HPDE6-E6E7 (cell line): Measurements from ENCODE around the gene FARP2.
"Not testable (repeated sequence)": the region's sequence is repeated elsewhere in the genome, so short reads cannot be mapped to it uniquely, and the experiment has no call there.

Experiments
- DNase-seq: peaks from one replicate; pipeline ENCODE4 v3.0.0; 2011; ENCODE audit warnings: missing footprints; ENCODE audit errors: extremely low spot score

The FARP2 gene

GRCh38 chr2:241364781-241365180 is 8.7 kb downstream of the FARP2 start:
- DNase-seq: no peak

DNA sequence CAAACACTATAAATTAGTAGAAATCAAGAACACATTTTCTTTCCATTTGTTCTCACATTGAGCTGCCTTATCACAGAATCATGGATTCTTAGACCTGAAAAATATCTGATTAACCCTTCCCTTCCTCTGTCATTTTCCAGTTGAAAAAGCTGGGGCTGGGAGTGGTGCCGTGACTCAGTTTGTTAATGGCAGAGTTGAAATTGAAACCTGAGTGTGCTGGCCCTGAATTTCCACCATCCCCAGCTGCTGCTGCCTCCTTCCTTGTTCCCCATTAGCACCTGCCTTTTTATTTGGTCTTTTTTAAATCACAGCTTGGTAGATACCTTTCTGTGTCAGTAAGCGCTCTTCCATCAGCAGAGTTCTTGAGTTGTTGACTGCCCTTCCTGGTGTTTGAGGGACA is 10.6 kb downstream of the FARP2 start:
- no peak for DNase-seq

GRCh38 chr2:241368643-241369042 is 12.6 kb downstream of the FARP2 start:
- DNase-seq: no peak

DNA sequence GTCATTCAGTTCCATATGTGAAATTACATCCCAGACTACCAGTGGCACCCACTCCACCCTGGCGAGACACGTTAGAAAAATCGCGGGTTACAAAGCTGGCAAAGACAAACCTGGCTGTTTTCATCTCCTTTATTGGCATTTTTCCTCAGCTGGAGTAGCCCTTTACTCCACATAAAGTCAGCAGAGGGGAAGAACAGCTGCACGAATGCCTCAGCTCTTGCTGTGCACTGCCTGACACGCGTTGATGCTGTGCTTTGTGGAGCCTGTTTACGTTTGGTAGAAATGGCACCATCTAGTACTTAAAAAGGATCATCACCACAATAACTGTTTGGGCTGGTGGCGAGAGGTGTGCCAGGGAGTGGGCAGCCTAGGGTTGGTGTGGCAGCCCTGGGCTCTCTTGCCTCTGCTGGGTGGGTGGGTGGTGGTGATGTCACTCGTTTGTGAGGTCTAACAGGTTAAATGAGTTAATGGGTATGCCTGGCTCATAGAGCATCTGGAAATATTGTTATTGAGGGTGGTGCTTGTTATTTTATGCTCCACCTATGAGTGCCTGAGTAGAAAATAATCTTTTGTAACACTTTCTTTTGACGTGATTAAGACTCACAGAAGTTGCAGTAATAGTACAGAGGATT is 16.4 kb downstream of the FARP2 start:
- no peak for DNase-seq

DNA sequence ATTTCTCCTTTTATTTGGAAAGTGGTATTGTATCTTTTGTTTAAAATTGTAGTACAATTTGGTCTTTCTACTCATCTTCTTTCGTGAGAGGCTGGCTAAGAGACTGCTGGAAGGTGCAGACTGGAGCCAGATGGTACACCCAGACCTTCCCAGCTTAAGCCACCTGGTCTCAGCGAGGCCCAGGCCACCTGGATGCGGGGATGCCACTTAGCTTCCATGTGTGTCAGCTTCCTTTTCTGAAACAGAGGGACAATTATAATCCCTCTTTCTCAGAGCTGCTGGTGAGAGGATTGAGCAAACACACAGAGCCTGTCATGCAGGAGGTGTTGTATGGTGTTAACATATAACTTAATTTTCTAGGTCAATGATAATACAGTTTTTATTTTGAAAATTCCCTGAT is 17.4 kb downstream of the FARP2 start:
- DNase-seq: no peak

DNA sequence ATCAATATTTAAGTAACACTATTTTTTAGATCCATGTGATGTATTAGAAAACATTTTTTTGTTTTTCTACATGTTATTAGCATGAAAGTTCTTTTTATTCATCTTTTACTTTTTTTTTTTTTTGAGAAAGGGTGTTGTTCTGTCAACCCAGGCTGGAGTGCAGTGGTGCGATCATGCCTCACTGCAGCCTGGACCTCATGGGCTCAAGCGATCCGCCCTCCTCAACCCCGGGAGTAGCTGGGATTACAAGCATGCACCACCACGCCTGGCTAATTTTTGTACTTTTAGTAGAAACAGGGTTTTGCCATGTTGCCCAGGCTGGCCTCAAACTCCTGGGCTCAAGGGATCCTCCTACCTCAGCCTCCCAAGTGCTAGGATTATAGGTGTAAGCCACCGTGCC is 17.8 kb downstream of the FARP2 start:
- not testable (repeated sequence) for DNase-seq

DNA sequence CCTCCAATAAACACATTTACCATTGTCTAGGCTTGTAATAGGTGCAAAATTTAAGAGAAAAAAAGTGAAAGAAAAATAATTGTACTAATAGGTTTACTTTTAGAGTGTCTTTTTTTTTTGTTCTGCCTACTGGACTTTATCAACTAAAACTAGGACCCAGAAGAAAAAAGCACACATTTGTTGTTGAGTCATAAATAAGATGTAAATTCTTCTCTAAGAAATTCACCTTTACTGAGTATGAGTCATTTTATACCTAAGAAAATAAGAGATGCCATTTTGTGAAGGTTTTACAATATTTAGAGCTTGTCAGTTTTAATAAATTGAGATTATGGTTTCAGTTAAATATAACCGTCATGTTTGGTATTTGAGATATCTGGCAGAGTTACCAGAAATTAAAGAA is 19.2 kb downstream of the FARP2 start:
- no peak for DNase-seq

DNA sequence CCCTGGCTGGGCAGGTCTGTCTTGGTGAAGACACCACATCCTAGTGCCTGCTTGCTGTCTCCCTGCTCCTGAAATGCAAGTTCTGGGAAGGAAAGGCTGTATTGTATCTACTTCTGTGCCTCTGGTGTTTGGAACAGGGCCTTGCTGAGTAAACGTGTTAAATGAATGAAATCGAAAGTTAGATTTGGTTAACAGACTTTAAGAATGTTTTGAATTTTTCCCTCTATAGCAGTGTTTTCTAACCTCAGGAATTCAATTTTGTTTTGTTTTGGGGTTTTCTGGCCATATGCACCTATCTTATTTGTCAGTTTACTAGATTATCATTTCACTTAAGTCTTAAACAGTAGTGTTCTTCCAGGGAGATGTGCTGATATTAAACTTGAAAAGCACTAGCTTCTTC is 20.7 kb downstream of the FARP2 start:
- no peak for DNase-seq

DNA sequence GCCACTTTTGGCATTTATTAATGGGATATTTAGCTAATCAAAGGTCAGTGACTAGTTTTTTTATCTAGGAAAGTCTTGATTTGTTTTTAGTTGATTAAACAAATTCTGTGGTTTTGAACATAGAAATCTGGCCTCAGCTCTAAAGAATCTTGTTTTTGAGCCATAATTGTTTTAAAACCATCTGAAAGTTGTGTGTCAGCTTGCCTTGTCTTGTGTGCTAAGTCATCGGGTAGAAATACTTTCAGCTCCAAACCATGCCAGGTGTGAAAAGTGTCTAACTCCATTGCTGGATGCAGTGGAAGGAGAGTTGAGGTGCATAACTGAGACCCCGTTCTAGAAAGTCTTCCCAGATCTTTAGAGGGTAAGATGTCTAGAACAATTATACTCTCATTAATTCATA is 22.7 kb downstream of the FARP2 start:
- no peak for DNase-seq

- no peak for DNase-seq
These were observed 23.7 kb downstream of the FARP2 start for GRCh38 chr2:241379481-241380480.

GRCh38 chr2:241381872-241382271 is 25.8 kb downstream of the FARP2 start:
- no peak for DNase-seq

- not testable (repeated sequence) for DNase-seq
These were observed 29.4 kb downstream of the FARP2 start for GRCh38 chr2:241385450-241385849.

DNA sequence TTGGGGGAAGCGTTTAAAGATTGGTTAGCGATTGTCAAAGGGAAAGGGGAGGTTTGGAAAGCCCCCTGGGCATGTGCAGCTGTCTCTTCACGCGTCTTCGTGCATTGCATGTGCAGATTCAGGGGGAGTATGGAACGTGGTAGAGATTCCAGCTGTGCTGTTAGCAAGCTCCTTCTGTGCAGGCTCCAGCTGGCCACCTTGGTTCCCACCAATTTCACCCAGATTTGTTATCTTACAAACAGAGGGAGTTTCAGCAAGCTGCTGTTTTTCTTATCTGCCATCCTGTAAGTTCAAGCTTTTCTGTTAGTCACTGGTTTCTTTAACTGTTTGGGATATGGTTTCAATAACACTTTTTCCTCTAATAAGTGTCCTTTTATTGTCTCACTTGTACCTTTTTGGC is 30.4 kb downstream of the FARP2 start:
- DNase-seq: no peak

- no peak for DNase-seq
These were observed 33.6 kb downstream of the FARP2 start for GRCh38 chr2:241389697-241390096.

GRCh38 chr2:241390301-241391206 is 34.5 kb downstream of the FARP2 start:
- DNase-seq: peak; percentile 84

- DNase-seq: no peak
These were observed 36.0 kb downstream of the FARP2 start for GRCh38 chr2:241391892-241392665.

DNA sequence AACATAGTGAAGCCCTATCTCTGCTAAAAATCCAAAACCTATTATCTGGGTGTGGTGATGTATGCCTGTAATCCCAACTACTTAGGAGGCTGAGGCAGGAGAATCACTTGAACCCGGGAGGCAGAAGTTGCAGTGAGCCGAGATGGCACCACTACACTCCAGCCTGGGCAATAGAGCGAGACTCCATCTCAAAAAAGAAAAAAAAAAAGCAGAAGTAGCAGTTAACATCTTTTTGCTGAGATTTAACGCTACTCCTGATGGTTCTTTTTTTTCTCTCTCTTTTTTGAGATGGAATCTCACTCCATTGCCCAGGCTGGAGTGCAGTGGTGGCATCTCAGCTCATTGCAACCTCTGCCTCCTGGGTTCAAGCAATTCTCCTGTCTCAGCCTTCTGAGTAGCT is 36.7 kb downstream of the FARP2 start:
- not testable (repeated sequence) for DNase-seq

DNA sequence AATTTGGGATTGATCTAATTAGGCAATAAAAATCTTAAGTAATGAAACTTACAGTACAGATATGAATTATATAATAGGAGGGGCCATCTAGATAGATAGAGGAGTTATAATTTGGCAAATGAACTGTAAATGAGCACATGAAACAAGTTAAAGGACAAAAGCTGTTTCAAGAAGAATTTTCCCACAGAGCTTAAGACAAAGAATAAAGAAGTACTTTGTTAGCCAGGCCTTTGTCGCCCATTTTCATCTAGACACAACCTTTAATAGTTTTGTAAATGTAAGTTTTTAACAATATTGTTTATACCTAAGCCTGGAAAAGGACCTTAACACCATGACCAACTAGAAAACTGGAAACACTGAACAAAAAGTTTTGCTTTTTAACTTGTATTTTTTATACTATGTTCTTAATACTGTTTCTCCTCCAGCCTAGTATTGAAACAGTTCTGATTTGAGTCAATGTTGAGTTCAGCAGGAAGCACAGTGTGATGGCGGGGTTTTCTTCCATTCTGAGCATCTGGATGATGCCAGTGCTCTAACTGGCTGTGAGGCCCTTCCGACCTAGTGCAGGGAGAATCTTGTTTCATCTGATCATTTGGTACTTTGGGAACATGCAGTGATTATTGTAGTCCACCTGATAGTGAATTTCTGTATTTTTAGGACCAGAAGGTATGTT is 37.6 kb downstream of the FARP2 start:
- DNase-seq: no peak

DNA sequence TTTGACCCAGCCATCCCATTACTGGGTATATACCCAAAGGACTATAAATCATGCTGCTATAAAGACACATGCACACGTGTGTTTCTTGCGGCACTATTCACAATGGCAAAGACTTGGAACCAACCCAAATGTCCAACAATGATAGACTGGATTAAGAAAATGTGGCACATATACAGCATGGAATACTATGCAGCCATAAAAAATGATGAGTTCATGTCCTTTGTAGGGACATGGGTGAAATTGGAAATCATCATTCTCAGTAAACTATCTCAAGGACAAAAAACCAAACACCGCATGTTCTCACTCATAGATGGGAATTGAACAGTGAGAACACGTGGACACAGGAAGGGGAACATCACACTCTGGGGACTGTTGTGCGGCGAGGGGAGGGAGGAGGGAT is 40.7 kb downstream of the FARP2 start:
- DNase-seq: not testable (repeated sequence)
